Measurements from ENCODE around the gene RBBP5. TPM values are rescaled to one million over a fixed set of nuclear protein-coding genes. Genes with fewer than 3 reads are reported as not detected.

RBBP5 gene
- total and polyA plus RNA-seq, 4 donors: 5.2 to 18.0 (median 9.7) TPM

- no peak overlapping the region for H3K4me3 ChIP-seq
- no peak for DNase-seq
- no peaks in the 10 kb centered on the region for H3K4me1 ChIP-seq (ENCODE audit: control insufficient read depth in 5 of 5, insufficient read depth in 5 of 5, low read length in 5 of 5)
- no peaks in the 10 kb centered on the region for H3K36me3 ChIP-seq (ENCODE audit: control insufficient read depth in 4 of 4, insufficient read depth in 4 of 4, low read length in 4 of 4)
- no peak for TF ChIP-seq CTCF (IDR thresholded peaks at IDR 0.05; ENCODE audit: control extremely low read depth, extremely low read depth)
- H3K27me3 ChIP-seq (ENCODE audit: control insufficient read depth in 3 of 3, insufficient read depth in 3 of 3, low read length in 2 of 3): peaks cover 3 to 43% (median 29%) of the 10 kb centered on the region in 3 donors
- H3K9me3 ChIP-seq (ENCODE audit: control insufficient read depth in 4 of 4, insufficient read depth in 3 of 4, low read length in 3 of 4): no peaks in the 10 kb centered on the region
- ATAC-seq (ENCODE audit: insufficient read depth, low FRiP score): no peak
- no peak overlapping the region for H3K9ac ChIP-seq (ENCODE audit: insufficient read depth in 1 of 2, low read length in 2 of 2)
- WGBS, 2 donors: 69 to 70% methylated on average over 6 of the region's 6 CpGs
- H3K27ac ChIP-seq (ENCODE audit: low read depth in 1 of 2, low read length in 1 of 2): no peak overlapping the region
Observed at GRCh38 chr1:205049479-205049878, 72.3 kb downstream of the RBBP5 start.

- Histone ChIP-seq H3K4me1 (ENCODE audit: control insufficient read depth in 5 of 5, insufficient read depth in 5 of 5, low read length in 5 of 5) (peaks cover 0 to under 1% (median 0%) of the 10 kb centered on the region in 5 donors), H3K9me3 (ENCODE audit: control insufficient read depth in 4 of 4, insufficient read depth in 3 of 4, low read length in 3 of 4) (no peaks in the 10 kb centered on the region), H3K4me3 (no peak overlapping the region), H3K27ac (ENCODE audit: low read depth in 1 of 2, low read length in 1 of 2) (no peak overlapping the region), H3K9ac (ENCODE audit: insufficient read depth in 1 of 2, low read length in 2 of 2) (no peak overlapping the region), H3K27me3 (ENCODE audit: control insufficient read depth in 3 of 3, insufficient read depth in 3 of 3, low read length in 2 of 3) (peaks cover 12 to 54% (median 36%) of the 10 kb centered on the region in 3 donors), H3K36me3 (ENCODE audit: control insufficient read depth in 4 of 4, insufficient read depth in 4 of 4, low read length in 4 of 4) (no peaks in the 10 kb centered on the region)
- no peak for DNase-seq
- WGBS, 2 donors: 84 to 92% methylated on average over 9 of the region's 9 CpGs
- no peak for TF ChIP-seq CTCF (IDR thresholded peaks at IDR 0.05; ENCODE audit: control extremely low read depth, extremely low read depth)
- ATAC-seq (ENCODE audit: insufficient read depth, low FRiP score): no peak
Observed at GRCh38 chr1:205048382-205048781, 73.4 kb downstream of the RBBP5 start.

GRCh38 chr1:205047764-205048231 is 74.0 kb downstream of the RBBP5 start:
- H3K27ac ChIP-seq (ENCODE audit: low read depth in 1 of 2, low read length in 1 of 2): no peak overlapping the region
- DNase-seq (no peak), ATAC-seq (ENCODE audit: insufficient read depth, low FRiP score) (no peak)
- H3K9ac ChIP-seq (ENCODE audit: insufficient read depth in 1 of 2, low read length in 2 of 2): no peak overlapping the region
- no peak overlapping the region for H3K4me3 ChIP-seq
- no peaks in the 10 kb centered on the region for H3K9me3 ChIP-seq (ENCODE audit: control insufficient read depth in 4 of 4, insufficient read depth in 3 of 4, low read length in 3 of 4)
- H3K36me3 ChIP-seq (ENCODE audit: control insufficient read depth in 4 of 4, insufficient read depth in 4 of 4, low read length in 4 of 4): no peaks in the 10 kb centered on the region
- H3K4me1 ChIP-seq (ENCODE audit: control insufficient read depth in 5 of 5, insufficient read depth in 5 of 5, low read length in 5 of 5): peaks cover 0 to 4% (median 0%) of the 10 kb centered on the region in 5 donors
- 64 to 82% methylated on average over 5 of the region's 5 CpGs for WGBS, 2 donors
- peaks cover 16 to 56% (median 34%) of the 10 kb centered on the region in 3 donors for H3K27me3 ChIP-seq (ENCODE audit: control insufficient read depth in 3 of 3, insufficient read depth in 3 of 3, low read length in 2 of 3)
- no peak for TF ChIP-seq CTCF (IDR thresholded peaks at IDR 0.05; ENCODE audit: control extremely low read depth, extremely low read depth)

GRCh38 chr1:205046870-205047269 is 74.9 kb downstream of the RBBP5 start:
- DNase-seq: no peak
- WGBS, 2 donors: 41 to 54% methylated on average over 4 of the region's 4 CpGs
- no peak overlapping the region for H3K9ac ChIP-seq (ENCODE audit: insufficient read depth in 1 of 2, low read length in 2 of 2)
- peaks cover 0 to 4% (median 0%) of the 10 kb centered on the region in 5 donors for H3K4me1 ChIP-seq (ENCODE audit: control insufficient read depth in 5 of 5, insufficient read depth in 5 of 5, low read length in 5 of 5)
- ATAC-seq (ENCODE audit: insufficient read depth, low FRiP score): no peak
- no peaks in the 10 kb centered on the region for H3K9me3 ChIP-seq (ENCODE audit: control insufficient read depth in 4 of 4, insufficient read depth in 3 of 4, low read length in 3 of 4)
- TF ChIP-seq CTCF (IDR thresholded peaks at IDR 0.05; ENCODE audit: control extremely low read depth, extremely low read depth): no peak
- no peaks in the 10 kb centered on the region for H3K36me3 ChIP-seq (ENCODE audit: control insufficient read depth in 4 of 4, insufficient read depth in 4 of 4, low read length in 4 of 4)
- peaks cover 16 to 64% (median 38%) of the 10 kb centered on the region in 3 donors for H3K27me3 ChIP-seq (ENCODE audit: control insufficient read depth in 3 of 3, insufficient read depth in 3 of 3, low read length in 2 of 3)
- H3K27ac ChIP-seq (ENCODE audit: low read depth in 1 of 2, low read length in 1 of 2): no peak overlapping the region
- H3K4me3 ChIP-seq: no peak overlapping the region
